Measurements from ENCODE around the gene SVBP. TPM values are rescaled to one million over a fixed set of nuclear protein-coding genes. Genes with fewer than 3 reads are reported as not detected.

SVBP gene
- total and polyA plus RNA-seq, 2 of the 8 experiments (the other 6 are each of a cell fraction or from before 2014, with no cell fraction given), result 29.7 to 30.2 TPM

GRCh38 chr1:42830631-42831030, 13.4 kb upstream of the SVBP start:
- Histone ChIP-seq H2AFZ (ENCODE audit: low read length) (no peak overlapping the region), H2AK5ac (ENCODE audit: low read depth, low read length) (no peak overlapping the region), H4K20me1 (replicated peaks in 1 of 2; ENCODE audit: control insufficient read depth in 1 of 2, insufficient read depth in 2 of 2, low read length in 2 of 2) (no peaks in the 10 kb centered on the region), H2BK20ac (ENCODE audit: low read length) (no peak overlapping the region), H3K4me2 (ENCODE audit: insufficient read depth in 1 of 2, low read depth in 2 of 2, low read length in 2 of 2) (no peak overlapping the region), H3K27me3 (replicated peaks in 1 of 4; ENCODE audit: control insufficient read depth in 3 of 4, extremely low read depth in 1 of 4, insufficient read depth in 3 of 4, low read length in 3 of 4) (no peaks in the 10 kb centered on the region), H4K8ac (ENCODE audit: extremely low read depth, insufficient read depth, low read length) (no peak overlapping the region), H3K23ac (ENCODE audit: insufficient read length) (no peak overlapping the region), H3K79me1 (ENCODE audit: low read depth, low read length) (no peaks in the 10 kb centered on the region), H4K5ac (ENCODE audit: insufficient read length, low read depth, low read length) (no peak overlapping the region), H2BK120ac (replicated peaks; ENCODE audit: low read depth, low read length) (no peak overlapping the region), H2BK15ac (ENCODE audit: low read length) (no peak overlapping the region), H3K4ac (replicated peaks; ENCODE audit: insufficient read length, low read depth, low read length) (no peak overlapping the region), H3K4me1 (replicated peaks in 1 of 4; ENCODE audit: control insufficient read depth in 3 of 4, insufficient read depth in 4 of 4, low read length in 3 of 4) (no peaks in the 10 kb centered on the region), H3K79me2 (ENCODE audit: control insufficient read depth in 1 of 2, insufficient read depth in 2 of 2, low read length in 2 of 2) (no peaks in the 10 kb centered on the region), H4K91ac (replicated peaks; ENCODE audit: insufficient read length, low read length) (no peak overlapping the region), H3K14ac (ENCODE audit: insufficient read length) (no peak overlapping the region), H3K23me2 (ENCODE audit: low read depth, low read length) (no peaks in the 10 kb centered on the region), H3K36me3 (ENCODE audit: control insufficient read depth in 2 of 4, insufficient read depth in 4 of 4, low read length in 3 of 4) (no peaks in the 10 kb centered on the region), H3K4me3 (ENCODE audit: extremely low read depth in 1 of 4, insufficient read depth in 2 of 4, low read depth in 3 of 4, low read length in 4 of 4) (no peak overlapping the region), H3K9ac (replicated peaks in 1 of 4; ENCODE audit: extremely low read depth in 1 of 4, low read depth in 3 of 4, low read length in 3 of 4) (no peak overlapping the region), H3K56ac (replicated peaks; ENCODE audit: insufficient read length, low read depth, low read length) (no peak overlapping the region), H3K27ac (ENCODE audit: low read depth, low read length) (no peak overlapping the region), H2BK5ac (ENCODE audit: low read depth, low read length) (no peak overlapping the region), H3K18ac (ENCODE audit: extremely low read depth, low read length) (no peak overlapping the region), H3K9me3 (ENCODE audit: insufficient read depth in 2 of 2, low read depth in 1 of 2, low read length in 1 of 2) (no peaks in the 10 kb centered on the region), H2BK12ac (ENCODE audit: low read depth, low read length) (no peak overlapping the region)
- FAIRE-seq, result no peak
- WGBS, 2 experiments (ENCODE audit: extremely low coverage in 1 of 2, insufficient coverage in 1 of 2, insufficient read length in 1 of 2, insufficient replicate concordance in 2 of 2, low coverage in 1 of 2, low lambda C conversion rate in 2 of 2, missing lambda C conversion rate in 1 of 2), result 81% methylated on average over 17 of the region's 17 CpGs; no CpG with 5 or more reads in 1 of the 2 experiments
- POLR2A ChIA-PET (ENCODE audit: partially characterized antibody), result interaction anchor here (1.0 to 2.9 kb wide), 5 partner anchors 10 to 26 kb away, joined by 3 to 10 read pairs (median 7); partner anchors contain the start of genes ERMAP and ZNF691
- DNase-seq (ENCODE audit: low read depth in 1 of 2, low spot score in 2 of 2), result peak in 1 of 2 experiments; percentile 51
- CTCF ChIA-PET (ENCODE audit: partially characterized antibody), result interaction anchor here (0.7 to 2.9 kb wide), 11 partner anchors 10 to 397 kb away, joined by 3 to 11 read pairs (median 5); partner anchors contain the start of gene P3H1
- peak; percentile 18 to 51 (median 41); a peak in 3 of 4 replicates for TF ChIP-seq CTCF (IDR thresholded peaks at IDR 0.05; ENCODE audit: control extremely low read depth in 1 of 3, insufficient read depth in 1 of 3, low read depth in 1 of 3, low read length in 3 of 3)
- peak; percentile 33 to 58; a peak in 3 of 4 replicates for TF ChIP-seq RAD21 (IDR thresholded peaks at IDR 0.05 in 1 of 2, conservative IDR thresholded peaks at IDR 0.05 in 1 of 2; ENCODE audit: low read depth in 2 of 2, low read length in 2 of 2)
- peak; percentile 59 for TF ChIP-seq MAX (IDR thresholded peaks at IDR 0.05)
- no peak for TF ChIP-seq ATF2 (IDR thresholded peaks at IDR 0.05; ENCODE audit: low read length)

Measured in H1 (cell line).